HL-60 (cell line): ENCODE data around the gene CCL17.

ENCODE experiments used
- DNase-seq, 2 experiments: peaks; one replicate each; pipeline ENCODE4 v3.0.0-alpha.2; 2010 to 2020; ENCODE audit warnings: low read depth in 1 of 2, low spot score in 1 of 2
- H3K27ac ChIP-seq: fragments of 250-450 bp; sonication (Bioruptor Pico); replicated peaks from 2 replicates; pipeline ENCODE4 v1.5.1; 2020; ENCODE audit warnings: mild to moderate bottlenecking, moderate library complexity
- H3K27me3 ChIP-seq: fragments of 250-450 bp; sonication (Bioruptor Pico); 2 replicates; pipeline ENCODE4 v1.5.1; 2021; ENCODE audit warnings: mild to moderate bottlenecking, moderate library complexity; ENCODE audit not compliant: insufficient read depth, poor library complexity, severe bottlenecking
- H3K4me3 ChIP-seq: replicated peaks from 2 replicates; pipeline ENCODE4 v1.5.1; 2011; ENCODE audit warnings: mild to moderate bottlenecking, control low read depth, low read length; ENCODE audit not compliant: insufficient read depth
- GABPA ChIP-seq: IDR thresholded peaks from 2 replicates; pipeline ENCODE4 v1.6.1; 2012; ENCODE audit warnings: low read depth
- POLR2AphosphoS5 ChIP-seq: IDR thresholded peaks from 2 replicates; pipeline ENCODE4 v1.6.1; 2012; ENCODE audit warnings: low read depth
- SPI1 ChIP-seq: IDR thresholded peaks from 2 replicates; pipeline ENCODE4 v1.6.1; 2012; ENCODE audit warnings: low read depth, mild to moderate bottlenecking, borderline replicate concordance
- TF ChIP-seq, protein P1 (sequence below): IDR thresholded peaks from 2 replicates; pipeline ENCODE4 v1.6.1; 2012; ENCODE audit warnings: low read depth; ENCODE audit not compliant: insufficient replicate concordance
- TF ChIP-seq, protein P2 (sequence below): IDR thresholded peaks from one replicate; pipeline ENCODE4 v1.5.1; 2011; ENCODE audit warnings: low read length, control low read depth, inconsistent platforms; ENCODE audit not compliant: insufficient read depth

CCL17 gene

DNA sequence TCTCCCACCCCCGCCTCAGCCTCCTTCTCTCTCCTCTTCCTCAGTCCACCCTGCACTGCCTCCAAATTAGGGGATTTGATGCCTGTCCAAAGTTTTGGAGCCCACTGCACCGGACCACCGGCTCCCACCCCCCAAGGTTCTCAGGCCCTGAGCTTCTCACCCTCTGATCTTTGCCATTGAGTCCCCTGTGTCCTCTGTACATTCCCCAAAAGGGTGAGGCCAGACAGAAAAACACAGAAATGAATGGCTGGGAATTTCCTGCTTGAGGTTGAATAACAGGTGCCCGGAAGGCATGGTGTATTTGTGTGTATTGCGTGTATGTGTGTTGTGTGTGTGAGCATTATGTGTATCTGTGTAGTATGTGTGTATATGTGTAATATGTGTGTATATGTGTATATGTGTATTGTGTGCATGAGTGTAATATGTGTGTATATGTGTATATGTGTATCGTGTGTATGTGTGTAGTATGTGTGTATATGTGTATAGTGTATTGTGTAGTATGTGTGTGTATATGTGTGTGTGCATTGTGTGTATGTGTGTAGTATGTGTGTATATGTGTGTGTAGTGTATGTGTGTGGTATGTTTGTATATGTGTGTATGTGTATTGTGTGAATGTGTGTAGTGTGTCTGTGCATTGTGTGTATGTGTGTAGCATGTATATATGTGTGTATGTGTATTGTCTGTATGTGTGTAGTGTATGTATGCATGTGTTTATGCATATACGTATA, 16.0 kb upstream of the CCL17 start:
- H3K27me3 ChIP-seq, result no peaks in the 10 kb centered on the region
- no peak for DNase-seq
- TF ChIP-seq SPI1 (no peak), GABPA (no peak), POLR2AphosphoS5 (no peak)
- TF ChIP-seq, protein P1, sequence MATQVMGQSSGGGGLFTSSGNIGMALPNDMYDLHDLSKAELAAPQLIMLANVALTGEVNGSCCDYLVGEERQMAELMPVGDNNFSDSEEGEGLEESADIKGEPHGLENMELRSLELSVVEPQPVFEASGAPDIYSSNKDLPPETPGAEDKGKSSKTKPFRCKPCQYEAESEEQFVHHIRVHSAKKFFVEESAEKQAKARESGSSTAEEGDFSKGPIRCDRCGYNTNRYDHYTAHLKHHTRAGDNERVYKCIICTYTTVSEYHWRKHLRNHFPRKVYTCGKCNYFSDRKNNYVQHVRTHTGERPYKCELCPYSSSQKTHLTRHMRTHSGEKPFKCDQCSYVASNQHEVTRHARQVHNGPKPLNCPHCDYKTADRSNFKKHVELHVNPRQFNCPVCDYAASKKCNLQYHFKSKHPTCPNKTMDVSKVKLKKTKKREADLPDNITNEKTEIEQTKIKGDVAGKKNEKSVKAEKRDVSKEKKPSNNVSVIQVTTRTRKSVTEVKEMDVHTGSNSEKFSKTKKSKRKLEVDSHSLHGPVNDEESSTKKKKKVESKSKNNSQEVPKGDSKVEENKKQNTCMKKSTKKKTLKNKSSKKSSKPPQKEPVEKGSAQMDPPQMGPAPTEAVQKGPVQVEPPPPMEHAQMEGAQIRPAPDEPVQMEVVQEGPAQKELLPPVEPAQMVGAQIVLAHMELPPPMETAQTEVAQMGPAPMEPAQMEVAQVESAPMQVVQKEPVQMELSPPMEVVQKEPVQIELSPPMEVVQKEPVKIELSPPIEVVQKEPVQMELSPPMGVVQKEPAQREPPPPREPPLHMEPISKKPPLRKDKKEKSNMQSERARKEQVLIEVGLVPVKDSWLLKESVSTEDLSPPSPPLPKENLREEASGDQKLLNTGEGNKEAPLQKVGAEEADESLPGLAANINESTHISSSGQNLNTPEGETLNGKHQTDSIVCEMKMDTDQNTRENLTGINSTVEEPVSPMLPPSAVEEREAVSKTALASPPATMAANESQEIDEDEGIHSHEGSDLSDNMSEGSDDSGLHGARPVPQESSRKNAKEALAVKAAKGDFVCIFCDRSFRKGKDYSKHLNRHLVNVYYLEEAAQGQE, result no peak
- TF ChIP-seq, protein P2, sequence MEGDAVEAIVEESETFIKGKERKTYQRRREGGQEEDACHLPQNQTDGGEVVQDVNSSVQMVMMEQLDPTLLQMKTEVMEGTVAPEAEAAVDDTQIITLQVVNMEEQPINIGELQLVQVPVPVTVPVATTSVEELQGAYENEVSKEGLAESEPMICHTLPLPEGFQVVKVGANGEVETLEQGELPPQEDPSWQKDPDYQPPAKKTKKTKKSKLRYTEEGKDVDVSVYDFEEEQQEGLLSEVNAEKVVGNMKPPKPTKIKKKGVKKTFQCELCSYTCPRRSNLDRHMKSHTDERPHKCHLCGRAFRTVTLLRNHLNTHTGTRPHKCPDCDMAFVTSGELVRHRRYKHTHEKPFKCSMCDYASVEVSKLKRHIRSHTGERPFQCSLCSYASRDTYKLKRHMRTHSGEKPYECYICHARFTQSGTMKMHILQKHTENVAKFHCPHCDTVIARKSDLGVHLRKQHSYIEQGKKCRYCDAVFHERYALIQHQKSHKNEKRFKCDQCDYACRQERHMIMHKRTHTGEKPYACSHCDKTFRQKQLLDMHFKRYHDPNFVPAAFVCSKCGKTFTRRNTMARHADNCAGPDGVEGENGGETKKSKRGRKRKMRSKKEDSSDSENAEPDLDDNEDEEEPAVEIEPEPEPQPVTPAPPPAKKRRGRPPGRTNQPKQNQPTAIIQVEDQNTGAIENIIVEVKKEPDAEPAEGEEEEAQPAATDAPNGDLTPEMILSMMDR, result no peak
- no peak overlapping the region for H3K27ac ChIP-seq
- no peak overlapping the region for H3K4me3 ChIP-seq

GRCh38 chr16:57389087-57389468, 15.5 kb upstream of the CCL17 start:
- Histone ChIP-seq H3K27me3 (no peaks in the 10 kb centered on the region), H3K4me3 (no peak overlapping the region), H3K27ac (no peak overlapping the region)
- TF ChIP-seq, protein P1, result no peak
- no peak for TF ChIP-seq SPI1
- TF ChIP-seq, protein P2, result no peak
- TF ChIP-seq GABPA, result no peak
- no peak for TF ChIP-seq POLR2AphosphoS5
- DNase-seq, result no peak

DNA sequence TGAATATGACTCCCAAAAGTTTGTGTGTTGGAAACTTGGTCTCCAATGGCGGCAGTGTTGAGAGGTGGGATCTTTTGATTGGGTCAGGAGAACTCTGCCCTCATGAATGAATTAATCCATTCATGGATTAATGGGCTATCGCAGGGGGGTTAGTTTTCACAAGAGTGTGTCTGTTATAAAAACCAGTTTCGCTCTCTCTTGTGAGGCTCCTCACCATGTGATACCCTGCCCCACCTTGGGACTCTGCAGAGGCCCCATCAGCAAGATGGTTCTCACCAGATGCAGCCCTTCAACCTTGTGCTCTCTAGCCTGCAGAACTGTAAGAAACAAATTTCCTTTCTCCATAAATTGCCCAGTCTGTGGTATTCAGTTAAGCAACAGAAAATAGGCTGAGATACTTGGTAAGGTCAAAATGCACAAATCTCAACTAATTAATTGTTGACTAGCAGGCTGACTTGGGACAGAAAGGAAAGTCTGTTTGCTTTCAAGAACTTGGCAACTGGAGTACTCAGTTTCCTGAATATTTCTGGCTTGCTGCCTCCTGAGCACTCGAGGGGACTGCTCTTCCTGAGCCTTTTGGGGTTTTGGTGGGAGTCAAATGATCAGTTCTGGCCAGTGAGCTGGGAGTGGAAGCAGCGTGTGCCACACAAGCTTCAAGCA, 13.8 kb upstream of the CCL17 start:
- TF ChIP-seq, protein P1, result no peak
- TF ChIP-seq POLR2AphosphoS5 (no peak), SPI1 (no peak), GABPA (no peak)
- TF ChIP-seq, protein P2, result no peak
- Histone ChIP-seq H3K4me3 (no peak overlapping the region), H3K27ac (no peak overlapping the region), H3K27me3 (no peaks in the 10 kb centered on the region)
- DNase-seq, result no peak
